ENCODE data around the gene C16orf92. TPM values are rescaled to one million over a fixed set of nuclear protein-coding genes. Genes with fewer than 3 reads are reported as not detected.

The C16orf92 gene
- total and polyA plus RNA-seq, 2 donors from 2014 or later: not detected

GRCh38 chr16:29978081-29978480, 44.9 kb upstream of the C16orf92 start:
- Histone ChIP-seq H3K27ac (ENCODE audit: low read depth in 2 of 2, low read length in 2 of 2) (no peak overlapping the region), H3K9me3 (ENCODE audit: control insufficient read depth in 2 of 3, insufficient read depth in 1 of 3, low read length in 3 of 3) (no peaks in the 10 kb centered on the region), H3K4me3 (ENCODE audit: low read length in 3 of 3) (peak overlapping the region in 1 of 3 donors; percentile 96), H3K4me1 (ENCODE audit: control insufficient read depth in 2 of 3, insufficient read depth in 2 of 3, low read depth in 1 of 3, low read length in 3 of 3) (peaks cover 3 to 30% (median 14%) of the 10 kb centered on the region in 3 donors), H3K36me3 (ENCODE audit: control insufficient read depth in 2 of 3, insufficient read depth in 3 of 3, low read length in 3 of 3) (peaks cover 17 to 56% (median 42%) of the 10 kb centered on the region in 3 donors), H3K27me3 (ENCODE audit: control insufficient read depth, insufficient read depth, low read length) (no peaks in the 10 kb centered on the region), H3K9ac (ENCODE audit: low read length in 3 of 3) (no peak overlapping the region)
- TF ChIP-seq, protein P1, sequence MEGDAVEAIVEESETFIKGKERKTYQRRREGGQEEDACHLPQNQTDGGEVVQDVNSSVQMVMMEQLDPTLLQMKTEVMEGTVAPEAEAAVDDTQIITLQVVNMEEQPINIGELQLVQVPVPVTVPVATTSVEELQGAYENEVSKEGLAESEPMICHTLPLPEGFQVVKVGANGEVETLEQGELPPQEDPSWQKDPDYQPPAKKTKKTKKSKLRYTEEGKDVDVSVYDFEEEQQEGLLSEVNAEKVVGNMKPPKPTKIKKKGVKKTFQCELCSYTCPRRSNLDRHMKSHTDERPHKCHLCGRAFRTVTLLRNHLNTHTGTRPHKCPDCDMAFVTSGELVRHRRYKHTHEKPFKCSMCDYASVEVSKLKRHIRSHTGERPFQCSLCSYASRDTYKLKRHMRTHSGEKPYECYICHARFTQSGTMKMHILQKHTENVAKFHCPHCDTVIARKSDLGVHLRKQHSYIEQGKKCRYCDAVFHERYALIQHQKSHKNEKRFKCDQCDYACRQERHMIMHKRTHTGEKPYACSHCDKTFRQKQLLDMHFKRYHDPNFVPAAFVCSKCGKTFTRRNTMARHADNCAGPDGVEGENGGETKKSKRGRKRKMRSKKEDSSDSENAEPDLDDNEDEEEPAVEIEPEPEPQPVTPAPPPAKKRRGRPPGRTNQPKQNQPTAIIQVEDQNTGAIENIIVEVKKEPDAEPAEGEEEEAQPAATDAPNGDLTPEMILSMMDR (IDR thresholded peaks at IDR 0.05; ENCODE audit: borderline replicate concordance, extremely low read depth, insufficient read depth): no peak
- FAIRE-seq (no peak), DNase-seq (peak in 1 of 5 donors; percentile 17)
- intact Hi-C loops (cut with DNase I): no loop called here

DNA sequence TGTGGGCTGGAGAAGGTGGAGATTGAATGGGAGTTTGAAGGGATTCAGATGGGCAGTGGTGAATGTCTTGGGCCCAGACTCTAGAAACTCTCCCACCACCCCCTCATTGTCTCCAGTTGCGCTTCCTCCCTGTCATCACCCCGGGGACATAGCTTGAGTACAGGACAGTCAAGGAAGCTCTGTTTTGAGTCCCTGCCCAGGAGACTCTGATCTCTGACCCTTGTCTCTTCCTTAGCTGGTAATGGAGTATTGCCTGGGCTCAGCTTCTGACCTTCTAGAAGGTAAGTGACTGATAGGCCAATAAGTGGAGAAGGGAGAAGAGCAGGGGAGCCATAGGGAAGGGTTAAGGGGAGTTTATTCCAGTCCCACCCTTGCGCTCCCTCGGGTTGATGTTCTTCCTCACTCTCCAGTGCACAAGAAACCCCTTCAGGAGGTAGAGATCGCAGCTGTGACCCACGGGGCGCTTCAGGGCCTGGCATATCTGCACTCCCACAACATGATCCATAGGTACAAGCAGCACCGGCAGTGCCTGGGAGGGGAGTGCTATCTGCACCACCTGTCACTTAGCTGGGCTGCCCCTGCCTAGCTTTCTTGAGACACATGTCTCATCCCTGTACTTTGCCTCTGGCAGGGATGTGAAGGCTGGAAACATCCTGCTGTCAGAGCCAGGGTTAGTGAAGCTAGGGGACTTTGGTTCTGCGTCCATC, 44.3 kb upstream of the C16orf92 start:
- Histone ChIP-seq H3K27me3 (ENCODE audit: control insufficient read depth, insufficient read depth, low read length) (no peaks in the 10 kb centered on the region), H3K4me3 (ENCODE audit: low read length in 3 of 3) (no peak overlapping the region), H3K9me3 (ENCODE audit: control insufficient read depth in 2 of 3, insufficient read depth in 1 of 3, low read length in 3 of 3) (no peaks in the 10 kb centered on the region), H3K9ac (ENCODE audit: low read length in 3 of 3) (no peak overlapping the region), H3K27ac (ENCODE audit: low read depth in 2 of 2, low read length in 2 of 2) (no peak overlapping the region), H3K36me3 (ENCODE audit: control insufficient read depth in 2 of 3, insufficient read depth in 3 of 3, low read length in 3 of 3) (peaks cover 17 to 63% (median 47%) of the 10 kb centered on the region in 3 donors), H3K4me1 (ENCODE audit: control insufficient read depth in 2 of 3, insufficient read depth in 2 of 3, low read depth in 1 of 3, low read length in 3 of 3) (peaks cover 3 to 30% (median 14%) of the 10 kb centered on the region in 3 donors)
- TF ChIP-seq, protein P1 (IDR thresholded peaks at IDR 0.05; ENCODE audit: borderline replicate concordance, extremely low read depth, insufficient read depth): no peak
- no peak for FAIRE-seq
- no peak for DNase-seq
- intact Hi-C loops (cut with DNase I): no loop called here

DNA sequence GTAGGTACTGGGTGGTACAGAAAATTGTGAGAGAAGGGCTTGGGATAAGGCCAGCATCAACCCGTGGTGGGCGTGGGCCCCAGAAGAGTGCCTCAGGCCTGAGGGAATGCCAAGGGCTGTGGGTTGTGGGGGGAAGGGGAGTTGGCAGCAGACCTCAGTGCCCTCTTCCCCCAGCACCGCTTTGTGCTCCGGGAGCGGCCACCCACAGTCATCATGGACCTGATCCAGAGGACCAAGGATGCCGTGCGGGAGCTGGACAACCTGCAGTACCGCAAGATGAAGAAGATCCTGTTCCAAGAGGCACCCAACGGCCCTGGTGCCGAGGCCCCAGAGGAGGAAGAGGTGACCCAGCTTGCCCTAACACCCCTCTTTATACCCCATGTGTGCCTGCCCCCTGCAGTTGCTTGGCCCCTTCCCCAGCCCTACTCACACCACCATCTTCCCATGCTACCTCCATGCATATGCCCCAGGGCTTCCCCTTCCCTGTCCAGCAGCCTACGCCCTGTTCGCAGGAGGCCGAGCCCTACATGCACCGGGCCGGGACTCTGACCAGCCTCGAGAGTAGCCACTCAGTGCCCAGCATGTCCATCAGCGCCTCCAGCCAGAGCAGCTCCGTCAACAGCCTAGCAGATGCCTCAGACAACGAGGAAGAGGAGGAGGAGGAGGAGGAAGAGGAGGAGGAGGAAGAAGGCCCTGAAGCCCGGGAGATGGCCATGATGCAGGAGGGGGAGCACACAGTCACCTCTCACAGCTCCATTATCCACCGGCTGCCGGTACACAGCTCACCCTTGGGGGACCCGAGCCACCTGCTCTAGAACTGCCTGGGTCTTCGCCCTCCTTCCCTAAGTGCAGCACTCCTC, 40.2 kb upstream of the C16orf92 start:
- H3K36me3 ChIP-seq (ENCODE audit: control insufficient read depth in 2 of 3, insufficient read depth in 3 of 3, low read length in 3 of 3): peaks cover 17 to 88% (median 79%) of the 10 kb centered on the region in 3 donors
- H3K9me3 ChIP-seq (ENCODE audit: control insufficient read depth in 2 of 3, insufficient read depth in 1 of 3, low read length in 3 of 3): no peaks in the 10 kb centered on the region
- TF ChIP-seq, protein P1 (IDR thresholded peaks at IDR 0.05; ENCODE audit: borderline replicate concordance, extremely low read depth, insufficient read depth): no peak
- no peak for DNase-seq
- no peak overlapping the region for H3K27ac ChIP-seq (ENCODE audit: low read depth in 2 of 2, low read length in 2 of 2)
- no peaks in the 10 kb centered on the region for H3K27me3 ChIP-seq (ENCODE audit: control insufficient read depth, insufficient read depth, low read length)
- H3K9ac ChIP-seq (ENCODE audit: low read length in 3 of 3): no peak overlapping the region
- intact Hi-C loops (cut with DNase I): no loop called here
- H3K4me1 ChIP-seq (ENCODE audit: control insufficient read depth in 2 of 3, insufficient read depth in 2 of 3, low read depth in 1 of 3, low read length in 3 of 3): peaks cover 0 to 5% (median 4%) of the 10 kb centered on the region in 3 donors
- no peak overlapping the region for H3K4me3 ChIP-seq (ENCODE audit: low read length in 3 of 3)
- FAIRE-seq: no peak

All from kidney (tissue), 14 donors.